GM12891 (cell line): ENCODE results near the gene PCID2.

Experiments
- DNase-seq: peaks from one replicate; pipeline ENCODE4 v3.0.0; 2011; ENCODE audit warnings: low spot score; ENCODE audit not compliant: insufficient read length
- FAIRE-seq: peaks from 2 replicates; lab custom pipeline; 2011; peaks lifted over from hg19 to GRCh38; lab: Jason Lieb, UNC
- PAX5 ChIP-seq: IDR thresholded peaks from 2 replicates; pipeline ENCODE4 v1.6.1; 2011; ENCODE audit warnings: low read length, moderate library complexity, mild to moderate bottlenecking; ENCODE audit not compliant: insufficient read depth, severe bottlenecking
- POLR2A ChIP-seq: IDR thresholded peaks from 2 replicates; pipeline ENCODE4 v1.6.1; 2011; ENCODE audit warnings: low read depth, low read length, control low read depth
- POLR2AphosphoS5 ChIP-seq: IDR thresholded peaks from 2 replicates; pipeline ENCODE4 v1.6.1; 2011; ENCODE audit warnings: low read depth, low read length, control low read depth
- POU2F2 ChIP-seq: IDR thresholded peaks from 2 replicates; pipeline ENCODE4 v1.6.1; 2011; ENCODE audit warnings: low read depth, mild to moderate bottlenecking, control low read depth, low read length, moderate library complexity
- SPI1 ChIP-seq: IDR thresholded peaks from 2 replicates; pipeline ENCODE4 v1.6.1; 2011; ENCODE audit warnings: low read depth, low read length, control low read depth
- TAF1 ChIP-seq: IDR thresholded peaks from 2 replicates; pipeline ENCODE4 v1.6.1; 2011; ENCODE audit warnings: low read depth, low read length, control low read depth

PCID2 gene

DNA sequence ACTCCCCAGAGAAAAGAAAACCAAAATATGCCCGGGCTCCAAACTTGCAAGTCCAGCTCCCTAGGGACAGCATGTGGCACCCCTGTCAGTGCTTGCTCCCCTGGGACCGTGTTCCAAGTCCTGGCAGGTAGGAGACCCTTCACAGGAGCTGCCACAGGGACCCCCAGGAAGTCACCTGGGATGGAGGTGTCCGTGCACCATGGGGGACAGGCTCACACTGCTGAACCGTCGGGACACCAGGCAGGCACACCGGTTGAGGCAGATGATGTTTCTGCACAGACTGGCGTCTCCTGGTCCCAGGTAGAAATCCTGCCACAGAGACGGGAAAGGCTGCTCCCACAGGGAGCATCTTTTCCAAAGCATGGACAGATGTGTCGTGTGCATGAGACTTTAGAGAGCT lies 61.7 kb downstream of the PCID2 start:
- FAIRE-seq = no peak
- no peak for TF ChIP-seq POLR2A
- TF ChIP-seq POU2F2 = no peak
- no peak for TF ChIP-seq TAF1
- no peak for DNase-seq

DNA sequence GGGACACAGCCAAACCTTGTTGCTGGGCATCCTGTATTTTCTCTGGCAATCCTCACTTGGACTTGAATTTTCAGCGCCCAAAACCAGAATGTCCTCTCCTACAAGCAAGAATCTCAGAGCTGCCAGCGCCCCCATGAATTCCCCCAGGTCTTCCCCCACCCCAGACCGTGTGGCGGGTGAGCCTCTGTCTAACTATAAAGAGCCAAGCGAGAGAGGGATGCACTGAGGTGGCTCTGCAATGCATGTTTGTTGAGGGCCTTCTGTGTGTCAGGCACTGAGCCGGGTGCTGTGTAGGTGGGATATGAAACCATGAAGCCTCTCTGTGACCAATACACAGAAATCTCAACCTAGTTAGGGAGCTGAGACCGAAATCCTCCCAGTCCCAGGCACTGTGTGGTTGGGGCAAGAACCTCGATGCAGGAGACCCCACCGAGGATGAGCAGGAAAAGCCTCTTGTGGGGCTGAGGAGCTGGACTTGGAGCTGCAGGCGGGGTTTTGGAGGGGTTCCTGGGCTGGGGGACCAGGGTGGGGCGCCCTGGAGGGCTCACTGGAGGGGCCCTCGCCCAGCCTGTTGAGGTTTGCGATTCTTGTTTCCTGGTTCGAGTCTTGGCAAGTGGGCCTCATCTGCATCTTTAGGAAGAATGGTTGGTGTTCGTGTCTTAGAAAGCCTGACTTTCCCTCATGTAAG lies 62.4 kb downstream of the PCID2 start:
- DNase-seq (no peak), FAIRE-seq (no peak)
- no peak for TF ChIP-seq POLR2AphosphoS5
- TF ChIP-seq POU2F2 = no peak
- TF ChIP-seq POLR2A = no peak
- TF ChIP-seq PAX5 = no peak
- TF ChIP-seq TAF1 = no peak
- TF ChIP-seq SPI1 = no peak

DNA sequence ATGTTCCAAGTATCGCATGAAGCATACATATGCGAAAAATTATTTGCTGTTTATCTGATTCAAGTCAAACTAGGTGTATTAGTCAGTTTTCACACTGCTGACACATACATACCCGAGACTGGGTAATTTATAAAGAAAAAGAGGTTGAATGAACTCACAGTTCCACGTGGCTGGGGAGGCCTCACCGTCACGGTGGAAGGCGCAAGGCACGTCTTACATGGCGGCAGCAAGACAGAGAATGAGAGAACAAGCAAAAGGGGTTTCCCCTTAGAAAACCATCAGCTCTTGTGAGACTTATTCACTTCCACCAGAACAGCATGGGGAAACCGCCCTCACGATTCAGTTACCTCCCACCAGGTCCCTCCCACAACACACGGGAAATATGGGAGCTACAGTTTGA lies 63.0 kb downstream of the PCID2 start:
- DNase-seq (no peak), FAIRE-seq (no peak)
- no peak for TF ChIP-seq PAX5
- TF ChIP-seq POLR2AphosphoS5 = no peak
- no peak for TF ChIP-seq TAF1
- no peak for TF ChIP-seq POU2F2
- TF ChIP-seq POLR2A = no peak
- no peak for TF ChIP-seq SPI1

DNA sequence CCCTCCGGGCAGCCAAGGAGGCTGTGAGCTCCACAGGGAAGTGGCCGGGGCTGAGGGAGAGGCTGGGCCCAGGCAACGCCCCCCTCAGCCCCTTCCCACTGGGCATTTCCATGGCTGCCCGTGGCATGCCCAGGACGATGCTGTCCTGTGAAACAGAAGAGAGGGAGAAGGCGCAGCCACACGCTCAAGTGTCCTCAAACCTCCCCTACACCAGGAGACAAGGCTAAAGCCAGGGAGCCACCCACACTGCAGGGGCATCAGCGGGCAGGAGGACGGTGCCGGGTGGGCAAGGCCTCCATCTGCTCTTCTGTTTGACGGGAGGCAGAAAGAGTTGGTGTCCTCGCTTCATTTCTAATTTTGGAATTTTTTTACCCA lies 64.2 kb downstream of the PCID2 start:
- no peak for TF ChIP-seq SPI1
- no peak for TF ChIP-seq TAF1
- TF ChIP-seq POU2F2 = no peak
- no peak for TF ChIP-seq POLR2AphosphoS5
- no peak for TF ChIP-seq POLR2A
- DNase-seq (no peak), FAIRE-seq (no peak)

DNA sequence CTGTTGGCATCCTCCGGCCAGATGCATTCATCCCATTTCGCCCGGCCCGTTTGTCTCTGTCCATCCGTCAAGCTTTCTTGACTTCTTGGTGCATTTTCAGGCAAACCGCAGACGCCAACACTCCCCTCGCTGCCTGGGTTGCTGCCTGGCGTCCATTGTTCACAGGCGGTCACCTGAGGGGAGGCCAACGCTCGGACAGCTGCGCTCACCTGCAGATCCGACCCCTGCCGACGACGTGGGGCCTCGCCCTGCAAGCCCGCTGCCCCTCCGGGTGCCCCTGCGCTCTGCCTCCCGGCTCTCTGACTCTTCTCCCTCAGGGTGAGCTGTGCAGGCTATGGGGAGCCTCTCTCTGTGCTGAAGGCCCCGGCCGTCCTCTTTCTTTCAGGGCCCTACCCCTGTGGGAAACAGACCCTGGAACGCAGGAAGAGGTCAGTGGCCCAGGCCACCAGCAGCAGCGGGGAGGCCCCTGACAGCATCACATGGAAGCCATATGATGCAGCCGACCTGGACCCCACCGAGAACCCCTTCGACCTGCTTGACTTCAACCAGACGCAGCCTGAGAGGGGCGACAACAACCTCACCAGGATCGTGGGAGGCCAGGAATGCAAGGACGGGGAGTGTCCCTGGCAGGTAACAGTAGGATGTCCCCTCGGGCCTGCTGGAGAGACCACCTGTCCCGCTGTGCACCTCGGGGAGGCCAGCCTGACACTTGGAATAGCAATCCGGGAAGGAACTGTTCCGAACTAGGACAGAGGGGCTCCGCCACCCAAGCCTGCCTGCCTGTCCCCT lies 64.8 kb downstream of the PCID2 start:
- DNase-seq (no peak), FAIRE-seq (no peak)
- no peak for TF ChIP-seq SPI1
- no peak for TF ChIP-seq POLR2AphosphoS5
- no peak for TF ChIP-seq POU2F2

DNA sequence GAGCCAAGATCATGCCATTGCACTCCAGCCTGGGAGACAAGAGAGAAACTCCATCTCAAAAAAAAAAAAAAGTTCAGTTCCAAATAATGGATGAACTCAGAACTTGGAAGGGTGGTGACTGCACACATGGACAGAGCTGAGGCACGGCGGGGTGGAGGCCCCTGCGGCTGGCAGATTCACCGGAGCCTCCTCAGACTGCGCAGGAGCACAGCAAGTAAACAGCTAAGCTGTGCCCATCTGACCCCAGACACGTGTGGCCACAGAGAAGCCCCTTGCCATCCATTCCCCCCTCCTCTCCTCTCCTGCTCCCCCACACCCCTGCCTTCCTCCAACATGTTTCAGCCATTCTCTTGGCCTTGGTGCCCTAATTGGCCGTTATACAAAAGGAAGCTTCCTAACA lies 65.6 kb downstream of the PCID2 start:
- TF ChIP-seq SPI1 = no peak
- no peak for TF ChIP-seq PAX5
- TF ChIP-seq TAF1 = no peak
- TF ChIP-seq POLR2A = no peak
- no peak for TF ChIP-seq POU2F2
- no peak for TF ChIP-seq POLR2AphosphoS5
- FAIRE-seq = no peak
- DNase-seq = no peak

DNA sequence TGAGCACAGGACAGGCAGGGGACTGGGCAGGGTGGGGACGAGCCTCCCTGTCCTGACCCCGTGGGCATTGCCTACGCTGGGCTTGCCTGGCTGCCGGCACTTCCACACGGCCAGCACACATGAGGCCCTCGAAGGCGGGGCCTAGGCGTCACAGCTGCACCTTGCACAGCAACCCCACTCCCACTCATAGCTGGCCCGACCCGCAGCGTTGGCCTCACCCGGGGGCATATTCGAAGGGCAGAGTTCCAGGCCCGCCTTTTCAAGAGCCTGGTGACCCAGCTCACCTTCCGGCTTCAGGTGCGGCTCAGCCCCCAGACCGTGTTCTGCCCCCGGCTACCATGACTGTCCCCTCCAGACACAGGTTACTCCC lies 66.9 kb downstream of the PCID2 start:
- DNase-seq = no peak
- no peak for FAIRE-seq
- no peak for TF ChIP-seq PAX5
- no peak for TF ChIP-seq SPI1
- no peak for TF ChIP-seq POU2F2
- no peak for TF ChIP-seq POLR2AphosphoS5
- no peak for TF ChIP-seq POLR2A
- TF ChIP-seq TAF1 = no peak

DNA sequence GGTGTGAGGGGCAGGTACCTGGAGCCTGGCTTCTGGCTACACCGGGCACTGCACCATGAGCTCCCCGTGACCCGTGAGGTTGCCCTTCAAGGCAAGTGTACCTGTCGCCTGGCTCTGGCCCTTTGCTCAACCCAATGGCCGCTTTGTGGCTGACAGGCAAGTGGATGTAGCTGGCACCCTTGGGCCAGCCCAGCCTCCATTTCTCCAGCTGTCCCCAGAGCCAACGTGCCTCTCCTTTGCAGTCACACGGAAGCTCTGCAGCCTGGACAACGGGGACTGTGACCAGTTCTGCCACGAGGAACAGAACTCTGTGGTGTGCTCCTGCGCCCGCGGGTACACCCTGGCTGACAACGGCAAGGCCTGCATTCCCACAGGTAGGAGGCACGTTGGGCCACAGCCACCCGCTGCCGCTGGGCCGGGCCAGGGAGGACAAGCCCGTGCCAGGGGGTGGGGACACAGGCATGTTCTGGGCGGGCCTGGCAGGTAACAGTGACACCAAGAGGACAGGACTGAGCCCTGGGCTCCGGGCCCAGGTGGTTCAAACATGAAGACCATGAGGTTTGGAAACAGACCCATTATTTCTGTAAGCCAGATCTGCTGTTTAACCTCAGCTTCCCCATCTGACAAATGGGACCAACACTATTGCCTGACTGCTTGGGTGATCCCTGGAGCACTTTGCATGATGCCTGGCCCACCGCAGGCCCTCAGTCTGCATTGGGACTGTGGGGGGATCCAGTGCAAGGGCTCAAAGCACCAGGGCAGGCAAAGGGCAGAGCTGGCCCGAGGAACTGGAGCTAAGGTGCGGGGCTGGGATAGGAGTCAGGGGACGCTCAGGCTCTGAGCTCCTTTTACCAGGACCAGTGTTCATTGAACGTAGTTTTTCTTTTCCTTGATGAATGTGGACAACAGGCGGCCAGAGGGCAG lies 67.5 kb downstream of the PCID2 start:
- DNase-seq = no peak
- TF ChIP-seq POLR2A (no peak), TAF1 (no peak), PAX5 (no peak), SPI1 (no peak)
- FAIRE-seq = no peak

DNA sequence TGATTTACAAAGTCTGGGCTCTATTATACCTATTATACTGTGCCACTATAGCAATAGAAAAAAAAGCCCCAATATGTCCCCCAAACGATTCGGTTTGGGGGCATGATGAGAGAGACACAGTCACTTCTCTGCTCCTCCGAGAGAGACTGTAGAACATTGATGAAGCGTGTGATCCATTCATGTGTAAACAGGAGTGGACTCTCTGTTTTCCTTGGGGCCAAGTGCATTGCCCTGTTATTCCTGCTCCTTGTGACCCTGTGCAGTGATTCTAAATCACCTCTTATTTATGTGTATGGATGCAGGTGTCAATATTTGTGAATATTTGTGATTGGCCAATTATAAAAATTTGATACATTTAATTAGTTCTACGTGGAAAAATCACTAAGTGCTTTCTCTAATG lies 68.9 kb downstream of the PCID2 start:
- TF ChIP-seq PAX5 (no peak), TAF1 (no peak), SPI1 (no peak), POLR2AphosphoS5 (no peak), POU2F2 (no peak), POLR2A (no peak)
- FAIRE-seq = no peak
- no peak for DNase-seq
